ENCODE data around the gene FGFBP3.

FGFBP3 gene

DNA sequence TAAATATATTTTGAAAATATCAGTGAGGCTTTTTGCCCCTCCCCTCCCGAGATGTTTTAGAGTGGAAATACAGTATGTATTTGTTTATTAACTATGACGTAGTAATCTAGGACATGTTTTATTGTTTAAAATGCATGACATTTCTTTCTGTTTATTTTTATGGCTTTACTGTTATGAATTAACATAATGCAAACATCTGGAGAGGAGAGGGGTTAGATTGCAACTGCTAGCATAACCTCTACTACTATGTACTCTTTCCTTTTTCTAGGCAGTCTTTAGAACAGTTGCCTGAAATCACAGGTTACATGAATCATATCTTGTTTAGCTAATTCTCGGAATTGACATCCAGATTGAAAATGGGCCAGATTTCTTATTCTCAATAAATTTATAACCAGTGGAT is 21.7 kb upstream of the FGFBP3 start:
- no peak overlapping the region for H3K4me3 ChIP-seq (ENCODE audit: low read length in 2 of 2)
- H3K4me1 ChIP-seq (ENCODE audit: control insufficient read depth in 2 of 2, insufficient read depth in 2 of 2, low read length in 2 of 2), result peaks cover 0 to 7% of the 10 kb centered on the region in 2 donors
- H3K27ac ChIP-seq (ENCODE audit: low read depth in 2 of 2, low read length in 2 of 2), result no peak overlapping the region
- H3K27me3 ChIP-seq (ENCODE audit: control insufficient read depth in 2 of 2, insufficient read depth in 2 of 2, low read length in 2 of 2), result no peaks in the 10 kb centered on the region
- no peaks in the 10 kb centered on the region for H3K9me3 ChIP-seq (ENCODE audit: control insufficient read depth in 2 of 2, low read length in 2 of 2)
- peaks cover 2 to 13% of the 10 kb centered on the region in 2 donors for H3K36me3 ChIP-seq (ENCODE audit: control insufficient read depth in 2 of 2, insufficient read depth in 2 of 2, low read length in 2 of 2)
- no peak overlapping the region for H3K9ac ChIP-seq (ENCODE audit: low read depth in 1 of 2, low read length in 2 of 2)

- H3K36me3 ChIP-seq (ENCODE audit: control insufficient read depth in 2 of 2, insufficient read depth in 2 of 2, low read length in 2 of 2), result no peaks in the 10 kb centered on the region
- peaks cover 5 to 13% of the 10 kb centered on the region in 2 donors for H3K4me1 ChIP-seq (ENCODE audit: control insufficient read depth in 2 of 2, insufficient read depth in 2 of 2, low read length in 2 of 2)
- H3K27me3 ChIP-seq (ENCODE audit: control insufficient read depth in 2 of 2, insufficient read depth in 2 of 2, low read length in 2 of 2), result no peaks in the 10 kb centered on the region
- H3K4me3 ChIP-seq (ENCODE audit: low read length in 2 of 2), result peak overlapping the region; percentile 94 to 98
- H3K27ac ChIP-seq (ENCODE audit: low read depth in 2 of 2, low read length in 2 of 2), result no peak overlapping the region
- H3K9me3 ChIP-seq (ENCODE audit: control insufficient read depth in 2 of 2, low read length in 2 of 2), result no peaks in the 10 kb centered on the region
- H3K9ac ChIP-seq (ENCODE audit: low read depth in 1 of 2, low read length in 2 of 2), result peak overlapping the region in 1 of 2 donors; percentile 91
These were observed 15.7 kb upstream of the FGFBP3 start for GRCh38 chr10:91925022-91925320.

DNA sequence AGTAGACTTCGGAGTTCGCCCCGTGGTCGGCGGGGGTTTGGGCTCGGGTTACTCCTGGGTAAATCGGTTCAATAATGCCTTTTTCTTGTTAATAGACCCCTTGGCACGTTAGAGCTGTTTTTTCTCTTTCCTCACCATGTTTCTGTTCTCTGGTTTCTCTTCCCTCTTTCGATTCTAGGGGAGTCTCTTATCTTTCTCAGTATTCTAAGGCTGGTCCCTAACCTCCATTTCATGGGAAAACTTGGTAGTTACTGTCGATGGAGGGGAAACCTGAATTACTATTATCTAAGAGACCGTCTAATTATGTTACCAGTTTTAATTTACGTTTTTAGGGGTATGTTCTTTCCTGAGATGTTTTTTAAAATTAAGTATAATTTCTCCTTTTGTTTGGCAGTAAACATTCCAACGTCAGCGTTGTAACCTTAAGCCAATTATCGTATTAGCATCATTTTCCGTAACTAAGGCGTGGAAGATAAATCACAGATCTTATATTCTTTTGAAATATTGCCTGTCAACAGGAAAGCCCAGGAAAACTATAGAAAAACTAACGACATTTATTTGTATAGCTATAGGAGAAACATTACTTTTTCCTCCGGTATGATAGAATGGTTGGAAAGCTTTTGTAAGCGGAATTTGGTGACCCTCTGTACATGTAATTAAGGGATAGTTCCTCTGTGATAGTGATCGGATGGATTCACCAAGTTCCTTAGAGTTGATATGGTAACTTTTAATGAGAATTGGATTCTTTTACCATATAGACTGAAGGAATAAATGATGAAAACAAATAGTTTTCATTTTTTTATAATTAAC is 15.1 kb upstream of the FGFBP3 start:
- Histone ChIP-seq H3K36me3 (ENCODE audit: control insufficient read depth in 2 of 2, insufficient read depth in 2 of 2, low read length in 2 of 2) (no peaks in the 10 kb centered on the region), H3K4me1 (ENCODE audit: control insufficient read depth in 2 of 2, insufficient read depth in 2 of 2, low read length in 2 of 2) (peaks cover 5 to 13% of the 10 kb centered on the region in 2 donors), H3K9me3 (ENCODE audit: control insufficient read depth in 2 of 2, low read length in 2 of 2) (no peaks in the 10 kb centered on the region), H3K9ac (ENCODE audit: low read depth in 1 of 2, low read length in 2 of 2) (peak overlapping the region; percentile 91 to 98), H3K27me3 (ENCODE audit: control insufficient read depth in 2 of 2, insufficient read depth in 2 of 2, low read length in 2 of 2) (no peaks in the 10 kb centered on the region), H3K4me3 (ENCODE audit: low read length in 2 of 2) (peak overlapping the region; percentile 94 to 98), H3K27ac (ENCODE audit: low read depth in 2 of 2, low read length in 2 of 2) (peak overlapping the region; percentile 96 to 97)

DNA sequence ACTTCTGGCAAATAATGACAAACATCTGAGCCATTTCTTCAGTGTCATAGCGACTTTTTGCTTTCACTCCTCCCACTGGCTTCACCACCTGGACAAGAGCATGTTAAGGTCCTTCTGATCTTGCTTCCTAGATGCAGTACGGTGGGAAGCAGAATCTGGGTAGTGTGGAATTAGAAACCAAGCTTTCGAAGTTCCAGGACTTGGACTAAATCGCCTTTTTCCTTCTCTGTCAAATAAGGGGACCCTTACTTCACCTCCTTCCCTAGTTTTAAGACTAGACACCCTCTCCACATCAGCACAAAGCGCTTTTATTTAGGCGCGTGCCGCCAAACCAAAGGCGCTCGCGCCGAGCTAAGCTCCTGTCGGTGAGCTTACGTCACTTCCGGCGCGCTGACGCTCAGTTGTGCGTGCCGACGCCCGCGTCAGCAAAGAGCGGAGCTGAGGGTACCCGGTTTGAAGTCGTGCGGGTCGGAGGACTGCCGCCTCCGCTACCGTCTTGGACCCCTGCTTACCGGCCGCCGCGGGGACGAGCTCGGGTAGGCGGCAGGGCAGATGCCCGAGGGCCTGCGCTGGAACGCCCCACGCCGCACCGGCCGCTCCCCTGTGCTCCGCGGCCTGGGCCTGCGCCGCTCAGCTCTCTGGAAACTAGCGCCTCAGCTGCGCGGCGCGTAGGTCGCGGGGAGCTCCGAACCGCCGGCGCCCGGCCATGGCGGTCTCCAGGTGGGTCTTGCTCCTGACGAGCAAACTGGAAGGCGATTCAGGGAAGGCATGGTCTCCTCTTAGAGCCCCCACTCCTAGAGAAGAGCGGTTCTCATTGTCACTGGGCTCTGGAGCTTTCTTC is 14.3 kb upstream of the FGFBP3 start, which contains the start of gene BTAF1:
Gene BTAF1, plus strand, starts transcription at position 400 of the 841 bp plus-strand sequence. Its CDS starts 307 bp downstream, at position 707.
- Histone ChIP-seq H3K27me3 (ENCODE audit: control insufficient read depth in 2 of 2, insufficient read depth in 2 of 2, low read length in 2 of 2) (no peaks in the 10 kb centered on the region), H3K36me3 (ENCODE audit: control insufficient read depth in 2 of 2, insufficient read depth in 2 of 2, low read length in 2 of 2) (no peaks in the 10 kb centered on the region), H3K4me3 (ENCODE audit: low read length in 2 of 2) (peak within 1 kb of the TSS; percentile 94 to 98), H3K9ac (ENCODE audit: low read depth in 1 of 2, low read length in 2 of 2) (peak within 1 kb of the TSS; percentile 91 to 98), H3K9me3 (ENCODE audit: control insufficient read depth in 2 of 2, low read length in 2 of 2) (no peaks in the 10 kb centered on the region), H3K4me1 (ENCODE audit: control insufficient read depth in 2 of 2, insufficient read depth in 2 of 2, low read length in 2 of 2) (peaks cover 5 to 13% of the 10 kb centered on the region in 2 donors), H3K27ac (ENCODE audit: low read depth in 2 of 2, low read length in 2 of 2) (peak within 1 kb of the TSS; percentile 96 to 97)

DNA sequence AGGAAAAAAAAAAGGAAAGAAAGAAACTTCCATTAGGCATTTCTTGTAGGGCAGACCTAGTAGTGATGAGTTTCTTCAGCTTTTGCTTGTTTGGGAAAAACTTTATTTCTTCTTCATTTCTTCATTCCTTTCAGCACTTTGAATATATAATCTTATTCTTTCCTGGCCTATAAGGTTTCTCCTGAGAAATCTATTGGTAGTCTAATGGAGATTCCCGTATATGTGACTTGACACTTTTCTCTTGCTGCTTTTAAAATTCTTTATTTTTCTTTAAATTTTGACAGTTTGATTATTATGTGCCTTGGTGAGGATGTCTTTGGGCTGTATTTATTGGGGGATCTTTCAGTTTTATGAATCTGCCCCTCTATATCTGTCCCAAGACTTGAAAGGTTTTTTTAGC is 10.4 kb upstream of the FGFBP3 start:
- no peak overlapping the region for H3K27ac ChIP-seq (ENCODE audit: low read depth in 2 of 2, low read length in 2 of 2)
- no peaks in the 10 kb centered on the region for H3K9me3 ChIP-seq (ENCODE audit: control insufficient read depth in 2 of 2, low read length in 2 of 2)
- H3K9ac ChIP-seq (ENCODE audit: low read depth in 1 of 2, low read length in 2 of 2), result no peak overlapping the region
- no peaks in the 10 kb centered on the region for H3K36me3 ChIP-seq (ENCODE audit: control insufficient read depth in 2 of 2, insufficient read depth in 2 of 2, low read length in 2 of 2)
- peaks cover 3 to 6% of the 10 kb centered on the region in 2 donors for H3K4me1 ChIP-seq (ENCODE audit: control insufficient read depth in 2 of 2, insufficient read depth in 2 of 2, low read length in 2 of 2)
- H3K4me3 ChIP-seq (ENCODE audit: low read length in 2 of 2), result no peak overlapping the region
- H3K27me3 ChIP-seq (ENCODE audit: control insufficient read depth in 2 of 2, insufficient read depth in 2 of 2, low read length in 2 of 2), result peaks cover 0 to 4% of the 10 kb centered on the region in 2 donors

DNA sequence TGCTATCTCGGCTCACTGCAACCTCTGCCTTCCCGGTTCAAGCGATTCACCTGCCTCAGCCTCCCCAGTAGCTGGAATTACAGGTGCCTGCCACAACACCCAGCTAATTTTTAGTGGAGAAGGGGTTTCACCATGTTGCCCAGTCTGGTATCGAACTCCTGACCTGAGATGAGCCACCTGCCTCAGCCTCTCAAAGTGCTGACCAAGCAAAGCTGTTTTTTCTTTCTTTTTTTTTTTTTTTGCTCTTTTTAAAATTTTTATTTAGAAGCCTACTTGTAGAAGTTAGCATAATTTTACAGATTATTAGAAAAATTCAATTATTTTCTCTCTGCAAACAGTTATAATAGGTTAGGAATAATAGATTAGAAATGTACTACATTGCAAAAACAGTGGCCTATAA is 1.2 kb upstream of the FGFBP3 start:
- Histone ChIP-seq H3K27ac (ENCODE audit: low read depth in 2 of 2, low read length in 2 of 2) (no peak overlapping the region), H3K4me3 (ENCODE audit: low read length in 2 of 2) (no peak overlapping the region), H3K27me3 (ENCODE audit: control insufficient read depth in 2 of 2, insufficient read depth in 2 of 2, low read length in 2 of 2) (peaks cover 0 to 3% of the 10 kb centered on the region in 2 donors), H3K4me1 (ENCODE audit: control insufficient read depth in 2 of 2, insufficient read depth in 2 of 2, low read length in 2 of 2) (peaks cover 6 to 11% of the 10 kb centered on the region in 2 donors), H3K36me3 (ENCODE audit: control insufficient read depth in 2 of 2, insufficient read depth in 2 of 2, low read length in 2 of 2) (no peaks in the 10 kb centered on the region), H3K9me3 (ENCODE audit: control insufficient read depth in 2 of 2, low read length in 2 of 2) (no peaks in the 10 kb centered on the region), H3K9ac (ENCODE audit: low read depth in 1 of 2, low read length in 2 of 2) (no peak overlapping the region)

GRCh38 chr10:91908337-91909116 is 759 bp downstream of the FGFBP3 start:
- H3K4me3 ChIP-seq (ENCODE audit: low read length in 2 of 2), result peak overlapping the region; percentile 80 to 84
- H3K27ac ChIP-seq (ENCODE audit: low read depth in 2 of 2, low read length in 2 of 2), result peak overlapping the region; percentile 37 to 48
- peak overlapping the region; percentile 49 to 75 for H3K9ac ChIP-seq (ENCODE audit: low read depth in 1 of 2, low read length in 2 of 2)
- peaks cover 6 to 11% of the 10 kb centered on the region in 2 donors for H3K4me1 ChIP-seq (ENCODE audit: control insufficient read depth in 2 of 2, insufficient read depth in 2 of 2, low read length in 2 of 2)
- no peaks in the 10 kb centered on the region for H3K9me3 ChIP-seq (ENCODE audit: control insufficient read depth in 2 of 2, low read length in 2 of 2)
- peaks cover 0 to 3% of the 10 kb centered on the region in 2 donors for H3K27me3 ChIP-seq (ENCODE audit: control insufficient read depth in 2 of 2, insufficient read depth in 2 of 2, low read length in 2 of 2)
- no peaks in the 10 kb centered on the region for H3K36me3 ChIP-seq (ENCODE audit: control insufficient read depth in 2 of 2, insufficient read depth in 2 of 2, low read length in 2 of 2)

GRCh38 chr10:91907914-91908336 is 1.4 kb downstream of the FGFBP3 start:
- peak overlapping the region; percentile 32 to 75 for H3K9ac ChIP-seq (ENCODE audit: low read depth in 1 of 2, low read length in 2 of 2)
- H3K4me3 ChIP-seq (ENCODE audit: low read length in 2 of 2), result peak overlapping the region; percentile 80 to 84
- peak overlapping the region in 1 of 2 donors; percentile 48 for H3K27ac ChIP-seq (ENCODE audit: low read depth in 2 of 2, low read length in 2 of 2)
- H3K27me3 ChIP-seq (ENCODE audit: control insufficient read depth in 2 of 2, insufficient read depth in 2 of 2, low read length in 2 of 2), result peaks cover 0 to under 1% of the 10 kb centered on the region in 2 donors
- no peaks in the 10 kb centered on the region for H3K36me3 ChIP-seq (ENCODE audit: control insufficient read depth in 2 of 2, insufficient read depth in 2 of 2, low read length in 2 of 2)
- no peaks in the 10 kb centered on the region for H3K9me3 ChIP-seq (ENCODE audit: control insufficient read depth in 2 of 2, low read length in 2 of 2)
- peaks cover 6 to 11% of the 10 kb centered on the region in 2 donors for H3K4me1 ChIP-seq (ENCODE audit: control insufficient read depth in 2 of 2, insufficient read depth in 2 of 2, low read length in 2 of 2)

DNA sequence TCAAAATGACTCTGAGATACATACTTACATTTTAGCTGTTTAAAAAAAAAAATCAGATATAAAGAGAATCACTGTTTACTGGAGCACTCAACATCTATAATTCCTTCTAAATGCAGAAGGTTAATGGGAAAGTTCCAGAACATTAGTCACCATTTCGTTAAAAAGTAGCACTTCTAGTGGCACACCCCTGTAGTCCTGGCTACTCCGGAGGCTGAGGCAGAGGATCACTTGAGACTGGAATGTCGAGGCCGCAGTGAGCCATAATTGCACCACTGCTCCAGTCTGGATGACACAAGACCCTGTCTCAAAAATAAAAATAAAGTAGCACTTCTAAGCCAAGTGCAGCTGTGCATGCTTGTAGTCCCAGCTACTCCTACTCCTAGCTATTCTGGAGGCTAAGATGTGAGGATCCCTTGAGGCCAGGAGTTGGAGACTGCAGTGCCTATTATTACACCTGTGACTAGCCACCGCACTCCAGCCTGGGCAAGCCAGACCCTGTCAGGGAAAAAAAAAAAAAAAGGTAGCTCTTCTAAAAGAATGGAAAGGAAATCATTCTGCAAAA is 2.2 kb downstream of the FGFBP3 start:
- H3K27me3 ChIP-seq (ENCODE audit: control insufficient read depth in 2 of 2, insufficient read depth in 2 of 2, low read length in 2 of 2), result no peaks in the 10 kb centered on the region
- H3K9ac ChIP-seq (ENCODE audit: low read depth in 1 of 2, low read length in 2 of 2), result no peak overlapping the region
- no peaks in the 10 kb centered on the region for H3K36me3 ChIP-seq (ENCODE audit: control insufficient read depth in 2 of 2, insufficient read depth in 2 of 2, low read length in 2 of 2)
- no peaks in the 10 kb centered on the region for H3K9me3 ChIP-seq (ENCODE audit: control insufficient read depth in 2 of 2, low read length in 2 of 2)
- peak overlapping the region in 1 of 2 donors; percentile 84 for H3K4me3 ChIP-seq (ENCODE audit: low read length in 2 of 2)
- H3K4me1 ChIP-seq (ENCODE audit: control insufficient read depth in 2 of 2, insufficient read depth in 2 of 2, low read length in 2 of 2), result peaks cover 6 to 12% of the 10 kb centered on the region in 2 donors
- H3K27ac ChIP-seq (ENCODE audit: low read depth in 2 of 2, low read length in 2 of 2), result no peak overlapping the region

Measured in mucosa of rectum (tissue), 2 donors.